Measurements from ENCODE around the gene DENND5B.

Gene DENND5B

DNA sequence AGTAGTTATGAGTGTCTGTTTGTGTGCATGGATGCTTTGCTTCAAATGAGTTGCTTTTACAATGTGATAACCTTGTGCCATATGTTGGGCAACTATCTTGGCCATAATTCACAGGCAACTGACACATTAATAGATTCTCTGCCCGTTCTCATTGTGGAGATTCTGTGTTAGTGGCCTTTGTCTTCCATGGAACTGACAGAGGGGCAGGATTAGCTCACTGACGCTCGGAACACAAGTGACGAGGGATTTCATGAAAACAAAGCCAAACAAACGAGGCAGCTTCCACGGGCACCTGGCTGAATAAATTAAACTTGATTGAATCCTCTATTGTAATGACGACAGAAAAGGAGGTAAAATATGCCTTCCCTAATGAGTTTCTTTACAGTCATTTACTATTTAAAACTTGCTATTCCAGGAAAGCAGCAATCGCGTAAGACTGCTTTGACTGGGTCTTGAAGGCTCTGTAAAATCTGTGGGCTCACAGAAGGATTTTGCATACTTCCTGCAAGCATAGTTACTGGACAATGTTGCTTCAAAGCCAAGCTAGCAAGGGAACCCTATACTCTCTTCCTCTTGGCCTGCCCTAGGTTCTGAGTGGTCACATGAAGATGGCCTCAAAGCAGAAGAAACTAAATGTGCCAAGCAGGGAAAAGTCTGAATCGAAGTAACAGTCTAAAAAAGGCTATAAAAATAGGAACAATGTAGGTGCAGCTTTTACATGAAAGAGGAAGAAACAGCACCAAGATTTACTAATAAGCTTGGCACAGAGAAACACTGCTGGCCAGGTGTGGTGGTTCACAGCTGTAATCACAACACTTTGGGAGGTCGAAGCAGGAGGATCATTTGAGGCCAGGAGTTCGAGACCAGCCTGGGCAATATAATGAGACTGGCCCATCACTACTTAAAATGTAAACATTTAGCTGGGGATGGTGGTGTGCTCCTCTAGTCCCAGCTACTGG, 236.9 kb downstream of the DENND5B start:
- TF ChIP-seq TAF1 (IDR thresholded peaks at IDR 0.05; ENCODE audit: borderline replicate concordance, insufficient read depth, low read length) (no peak), FOXP2 (optimal IDR thresholded peaks at IDR 0.05; ENCODE audit: borderline replicate concordance, extremely low read depth, extremely low read length, insufficient read depth) (no peak), SIN3A (IDR thresholded peaks at IDR 0.05; ENCODE audit: borderline replicate concordance, insufficient read depth, low read length) (no peak), POLR2AphosphoS5 (IDR thresholded peaks at IDR 0.05; ENCODE audit: low read depth, low read length) (no peak)
- TF ChIP-seq, protein P1, sequence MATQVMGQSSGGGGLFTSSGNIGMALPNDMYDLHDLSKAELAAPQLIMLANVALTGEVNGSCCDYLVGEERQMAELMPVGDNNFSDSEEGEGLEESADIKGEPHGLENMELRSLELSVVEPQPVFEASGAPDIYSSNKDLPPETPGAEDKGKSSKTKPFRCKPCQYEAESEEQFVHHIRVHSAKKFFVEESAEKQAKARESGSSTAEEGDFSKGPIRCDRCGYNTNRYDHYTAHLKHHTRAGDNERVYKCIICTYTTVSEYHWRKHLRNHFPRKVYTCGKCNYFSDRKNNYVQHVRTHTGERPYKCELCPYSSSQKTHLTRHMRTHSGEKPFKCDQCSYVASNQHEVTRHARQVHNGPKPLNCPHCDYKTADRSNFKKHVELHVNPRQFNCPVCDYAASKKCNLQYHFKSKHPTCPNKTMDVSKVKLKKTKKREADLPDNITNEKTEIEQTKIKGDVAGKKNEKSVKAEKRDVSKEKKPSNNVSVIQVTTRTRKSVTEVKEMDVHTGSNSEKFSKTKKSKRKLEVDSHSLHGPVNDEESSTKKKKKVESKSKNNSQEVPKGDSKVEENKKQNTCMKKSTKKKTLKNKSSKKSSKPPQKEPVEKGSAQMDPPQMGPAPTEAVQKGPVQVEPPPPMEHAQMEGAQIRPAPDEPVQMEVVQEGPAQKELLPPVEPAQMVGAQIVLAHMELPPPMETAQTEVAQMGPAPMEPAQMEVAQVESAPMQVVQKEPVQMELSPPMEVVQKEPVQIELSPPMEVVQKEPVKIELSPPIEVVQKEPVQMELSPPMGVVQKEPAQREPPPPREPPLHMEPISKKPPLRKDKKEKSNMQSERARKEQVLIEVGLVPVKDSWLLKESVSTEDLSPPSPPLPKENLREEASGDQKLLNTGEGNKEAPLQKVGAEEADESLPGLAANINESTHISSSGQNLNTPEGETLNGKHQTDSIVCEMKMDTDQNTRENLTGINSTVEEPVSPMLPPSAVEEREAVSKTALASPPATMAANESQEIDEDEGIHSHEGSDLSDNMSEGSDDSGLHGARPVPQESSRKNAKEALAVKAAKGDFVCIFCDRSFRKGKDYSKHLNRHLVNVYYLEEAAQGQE (IDR thresholded peaks at IDR 0.05; ENCODE audit: insufficient read depth in 1 of 2, low read depth in 2 of 2, low read length in 2 of 2): no peak

DNA sequence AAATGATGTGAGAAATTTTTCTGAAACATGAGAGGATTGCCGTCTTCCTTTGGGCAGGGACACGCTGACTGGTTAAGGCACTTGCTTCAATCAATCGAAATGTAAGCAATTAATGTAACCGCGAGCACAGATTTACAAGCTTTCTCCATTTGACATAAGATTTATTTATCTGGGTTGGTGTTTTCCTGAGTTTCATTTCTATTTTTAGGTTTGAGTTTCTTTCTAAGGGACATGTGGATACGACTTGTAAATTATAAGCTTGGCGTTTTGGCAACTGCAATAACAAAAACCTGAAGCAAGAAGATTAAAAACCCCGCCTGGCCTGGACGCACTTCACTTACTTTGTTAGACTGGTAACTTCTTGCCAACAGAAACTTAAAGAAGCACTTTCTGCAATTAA, 244.7 kb downstream of the DENND5B start:
- TF ChIP-seq TAF1 (IDR thresholded peaks at IDR 0.05; ENCODE audit: borderline replicate concordance, insufficient read depth, low read length) (no peak), SIN3A (IDR thresholded peaks at IDR 0.05; ENCODE audit: borderline replicate concordance, insufficient read depth, low read length) (no peak), POLR2AphosphoS5 (IDR thresholded peaks at IDR 0.05; ENCODE audit: low read depth, low read length) (no peak), FOXP2 (optimal IDR thresholded peaks at IDR 0.05; ENCODE audit: borderline replicate concordance, extremely low read depth, extremely low read length, insufficient read depth) (no peak)
- TF ChIP-seq, protein P1 (IDR thresholded peaks at IDR 0.05; ENCODE audit: insufficient read depth in 1 of 2, low read depth in 2 of 2, low read length in 2 of 2): no peak

DNA sequence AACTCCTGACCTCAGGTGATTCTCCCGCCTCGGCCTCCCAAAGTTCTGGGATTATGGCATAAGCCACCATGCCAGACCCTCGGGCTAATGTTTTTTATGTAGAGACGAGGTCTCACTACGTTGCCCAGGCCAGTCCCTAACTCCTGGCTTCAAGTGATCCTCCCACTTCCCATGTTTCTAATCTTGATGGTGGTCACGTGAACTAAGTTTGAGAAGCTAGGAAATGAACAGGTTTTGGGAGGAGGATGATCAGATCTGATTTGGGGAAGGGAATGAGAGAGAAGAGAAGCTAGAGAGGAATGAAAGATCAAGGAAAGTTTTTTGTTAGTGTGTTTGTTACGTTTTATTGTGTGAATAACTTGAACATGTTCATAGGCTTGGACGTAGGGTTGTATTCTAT, 247.8 kb downstream of the DENND5B start:
- TF ChIP-seq TAF1 (IDR thresholded peaks at IDR 0.05; ENCODE audit: borderline replicate concordance, insufficient read depth, low read length) (no peak), FOXP2 (optimal IDR thresholded peaks at IDR 0.05; ENCODE audit: borderline replicate concordance, extremely low read depth, extremely low read length, insufficient read depth) (no peak), POLR2AphosphoS5 (IDR thresholded peaks at IDR 0.05; ENCODE audit: low read depth, low read length) (no peak), SIN3A (IDR thresholded peaks at IDR 0.05; ENCODE audit: borderline replicate concordance, insufficient read depth, low read length) (no peak)
- TF ChIP-seq, protein P1 (IDR thresholded peaks at IDR 0.05; ENCODE audit: insufficient read depth in 1 of 2, low read depth in 2 of 2, low read length in 2 of 2): no peak

DNA sequence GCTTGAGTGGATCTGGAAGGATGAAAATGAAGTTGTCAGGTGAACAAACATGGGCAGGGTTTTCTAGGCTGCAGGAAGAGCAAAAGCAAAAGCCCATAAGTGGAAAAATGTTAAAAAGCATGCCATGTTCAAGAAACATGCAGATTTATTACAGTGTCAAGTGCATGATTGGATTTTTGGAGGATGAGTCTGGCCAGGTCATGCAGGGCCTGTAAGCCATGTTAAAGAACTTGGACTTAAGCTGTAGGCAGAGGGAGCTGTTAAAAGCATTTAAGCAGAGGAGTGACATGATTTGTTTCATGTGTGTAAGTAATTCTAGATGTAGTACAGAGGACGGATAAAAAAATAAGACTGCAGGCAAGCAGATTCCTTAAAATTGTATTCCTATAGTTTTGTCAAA, 248.7 kb downstream of the DENND5B start:
- TF ChIP-seq FOXP2 (optimal IDR thresholded peaks at IDR 0.05; ENCODE audit: borderline replicate concordance, extremely low read depth, extremely low read length, insufficient read depth) (no peak), TAF1 (IDR thresholded peaks at IDR 0.05; ENCODE audit: borderline replicate concordance, insufficient read depth, low read length) (no peak), SIN3A (IDR thresholded peaks at IDR 0.05; ENCODE audit: borderline replicate concordance, insufficient read depth, low read length) (no peak), POLR2AphosphoS5 (IDR thresholded peaks at IDR 0.05; ENCODE audit: low read depth, low read length) (no peak)
- TF ChIP-seq, protein P1 (IDR thresholded peaks at IDR 0.05; ENCODE audit: insufficient read depth in 1 of 2, low read depth in 2 of 2, low read length in 2 of 2): no peak

All from PFSK-1 (cell line).